B cell (primary cell): Measurements from ENCODE around the gene FGF18.

Source experiments
- EZH2 ChIP-seq: IDR thresholded peaks from 2 replicates; pipeline ENCODE4 v1.6.1; 2012; ENCODE audit warnings: borderline replicate concordance, low read depth, mild to moderate bottlenecking, moderate library complexity, low read length; ENCODE audit not compliant: insufficient read depth, poor library complexity, severe bottlenecking
- TF ChIP-seq, protein P1 (sequence below): fragments of 200-600 bp; IDR thresholded peaks from one replicate; pipeline ENCODE4 v1.8.0; 2022; ENCODE audit warnings: antibody characterized with exemption, mild to moderate bottlenecking

DNA sequence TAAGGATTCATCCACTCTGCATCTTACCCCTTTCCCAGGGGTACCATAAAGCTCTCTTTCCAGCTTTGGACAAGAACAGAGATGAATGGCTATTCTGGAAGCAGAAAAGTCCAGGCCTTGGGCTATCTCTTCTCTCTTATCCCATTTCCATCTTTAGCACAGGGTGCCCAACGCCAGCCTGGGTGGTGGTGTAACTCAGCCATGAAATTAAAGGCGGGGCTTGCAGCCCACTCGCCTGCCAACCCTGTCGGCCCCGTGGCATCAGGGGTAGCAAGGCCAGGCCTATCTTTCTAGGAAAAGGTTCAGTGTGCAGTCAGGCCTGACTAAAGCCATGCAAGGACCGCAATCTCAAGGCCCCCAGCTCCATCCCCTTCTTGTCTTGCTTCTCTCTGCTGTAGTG is 78.7 kb downstream of the FGF18 start:
- TF ChIP-seq, protein P1, sequence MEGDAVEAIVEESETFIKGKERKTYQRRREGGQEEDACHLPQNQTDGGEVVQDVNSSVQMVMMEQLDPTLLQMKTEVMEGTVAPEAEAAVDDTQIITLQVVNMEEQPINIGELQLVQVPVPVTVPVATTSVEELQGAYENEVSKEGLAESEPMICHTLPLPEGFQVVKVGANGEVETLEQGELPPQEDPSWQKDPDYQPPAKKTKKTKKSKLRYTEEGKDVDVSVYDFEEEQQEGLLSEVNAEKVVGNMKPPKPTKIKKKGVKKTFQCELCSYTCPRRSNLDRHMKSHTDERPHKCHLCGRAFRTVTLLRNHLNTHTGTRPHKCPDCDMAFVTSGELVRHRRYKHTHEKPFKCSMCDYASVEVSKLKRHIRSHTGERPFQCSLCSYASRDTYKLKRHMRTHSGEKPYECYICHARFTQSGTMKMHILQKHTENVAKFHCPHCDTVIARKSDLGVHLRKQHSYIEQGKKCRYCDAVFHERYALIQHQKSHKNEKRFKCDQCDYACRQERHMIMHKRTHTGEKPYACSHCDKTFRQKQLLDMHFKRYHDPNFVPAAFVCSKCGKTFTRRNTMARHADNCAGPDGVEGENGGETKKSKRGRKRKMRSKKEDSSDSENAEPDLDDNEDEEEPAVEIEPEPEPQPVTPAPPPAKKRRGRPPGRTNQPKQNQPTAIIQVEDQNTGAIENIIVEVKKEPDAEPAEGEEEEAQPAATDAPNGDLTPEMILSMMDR = no peak
- TF ChIP-seq EZH2 = no peak
